DND-41 (cell line): ENCODE results near the gene FAU.

Experiments used
- ATAC-seq: fragments of 200-7000 bp; cut with Tn5 transposase; 3 replicates; pipeline ENCODE4 v1.9.1; 2021; ENCODE audit warnings: low read depth; ENCODE audit not compliant: insufficient read depth
- DNase-seq: peaks from one replicate; pipeline ENCODE4 v3.0.0-alpha.2; 2020
- H2AFZ ChIP-seq: 2 replicates; pipeline ENCODE4 v1.6.0; 2012; ENCODE audit warnings: low read depth, low read length
- H3K27ac ChIP-seq: 2 replicates; pipeline ENCODE4 v1.5.1; 2012; ENCODE audit warnings: low read length, inconsistent platforms
- H3K27me3 ChIP-seq: fragments of 200-600 bp; sonication (generic); 2 replicates; pipeline ENCODE4 v1.6.0; 2012; ENCODE audit warnings: low read length, mild to moderate bottlenecking, inconsistent platforms; ENCODE audit not compliant: insufficient read depth, poor library complexity
- H3K36me3 ChIP-seq: 2 replicates; pipeline ENCODE4 v1.5.1; 2012; ENCODE audit warnings: low read length, inconsistent platforms; ENCODE audit not compliant: insufficient read depth
- H3K4me1 ChIP-seq: 2 replicates; pipeline ENCODE4 v1.5.1; 2012; ENCODE audit warnings: mild to moderate bottlenecking, low read length; ENCODE audit not compliant: insufficient read depth
- H3K4me2 ChIP-seq: 2 replicates; pipeline ENCODE4 v1.6.0; 2012; ENCODE audit warnings: mild to moderate bottlenecking, moderate library complexity, low read length, inconsistent platforms; ENCODE audit not compliant: insufficient read depth
- H3K4me3 ChIP-seq, 2 experiments: fragments of 200-600 bp in 1 of 2; shearing (Covaris generic) in 1 of 2; 2 replicates each; pipeline ENCODE4 v1.5.1; 2012 to 2016; ENCODE audit warnings: inconsistent platforms in 2 of 2, low read length in 2 of 2, mild to moderate bottlenecking in 2 of 2, low read depth in 1 of 2, moderate library complexity in 1 of 2
- H3K79me2 ChIP-seq: 2 replicates; pipeline ENCODE4 v1.6.0; 2012; ENCODE audit warnings: low read length, inconsistent platforms; ENCODE audit not compliant: insufficient read depth
- H3K9ac ChIP-seq: 2 replicates; pipeline ENCODE4 v1.6.0; 2012; ENCODE audit warnings: low read depth, mild to moderate bottlenecking, inconsistent platforms, low read length, moderate library complexity
- H3K9me3 ChIP-seq: 2 replicates; pipeline ENCODE4 v1.5.1; 2012; ENCODE audit warnings: low read length, moderate library complexity, mild to moderate bottlenecking, inconsistent platforms; ENCODE audit not compliant: insufficient read depth, severe bottlenecking
- H4K20me1 ChIP-seq: 2 replicates; pipeline ENCODE4 v1.6.0; 2012; ENCODE audit warnings: low read length; ENCODE audit not compliant: insufficient read depth
- CTCF ChIP-seq: IDR thresholded peaks from 2 replicates; pipeline ENCODE4 v1.5.1; 2012; ENCODE audit warnings: borderline replicate concordance, low read length, moderate library complexity, mild to moderate bottlenecking; ENCODE audit not compliant: poor library complexity, severe bottlenecking; ENCODE audit errors: extremely low read depth
- EZH2 ChIP-seq: IDR thresholded peaks from 3 replicates; pipeline ENCODE4 v1.6.1; 2012; ENCODE audit warnings: borderline replicate concordance, low read depth, mild to moderate bottlenecking, moderate library complexity, low read length, inconsistent platforms; ENCODE audit not compliant: severe bottlenecking

Gene FAU

GRCh38 chr11:65127473-65128181 is 5.7 kb upstream of the FAU start:
- H3K4me3 ChIP-seq, result no peak overlapping the region
- peak; percentile 9; the same call in 1 of the 3 replicates for ATAC-seq
- H3K9ac ChIP-seq, result no peak overlapping the region
- peaks cover 21% of the 10 kb centered on the region for H3K4me1 ChIP-seq
- H2AFZ ChIP-seq, result no peak overlapping the region
- DNase-seq, result no peak
- H3K9me3 ChIP-seq, result no peaks in the 10 kb centered on the region
- TF ChIP-seq CTCF, result no peak
- no peak for TF ChIP-seq EZH2
- H3K27me3 ChIP-seq, result no peaks in the 10 kb centered on the region
- H3K36me3 ChIP-seq, result peaks cover 86% of the 10 kb centered on the region
- H4K20me1 ChIP-seq, result 0 out of 2 replicates have a peak, but pooled peaks cover 6% of the 10 kb centered on the region
- H3K27ac ChIP-seq, result no peak overlapping the region
- H3K4me2 ChIP-seq, result no peak overlapping the region
- peaks cover 26% of the 10 kb centered on the region for H3K79me2 ChIP-seq

DNA sequence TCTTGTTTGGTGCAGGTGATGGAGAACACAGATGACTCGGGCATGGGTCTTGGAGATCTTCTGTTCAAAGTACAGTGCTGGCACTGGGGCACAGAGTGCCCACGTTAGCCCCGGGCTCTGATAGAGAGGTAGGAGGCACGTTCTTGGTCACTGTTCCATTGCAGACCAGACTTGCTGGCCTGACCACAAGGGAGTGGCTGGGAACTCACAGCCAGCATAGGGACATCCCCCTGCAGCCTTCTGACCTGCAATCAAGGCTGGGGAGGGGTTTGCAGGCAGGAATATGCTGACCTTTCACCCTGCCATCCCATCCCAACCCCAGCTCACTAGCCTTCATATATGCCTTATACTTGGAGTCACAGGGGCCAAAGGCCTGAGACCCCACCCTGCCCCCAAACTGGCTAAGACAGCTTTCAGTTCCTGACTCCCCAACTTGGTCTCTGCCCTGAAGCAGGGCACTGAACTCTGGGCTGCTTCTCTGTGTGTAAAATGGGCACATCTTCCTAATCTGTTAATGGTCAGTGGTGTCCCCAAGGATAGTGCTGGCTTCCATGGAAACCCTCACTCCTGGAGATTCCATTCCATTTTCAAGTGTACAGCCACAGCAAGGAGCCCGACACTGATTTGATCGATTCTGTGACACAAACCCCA is 4.8 kb upstream of the FAU start:
- H3K4me3 ChIP-seq, result no peak overlapping the region
- H3K79me2 ChIP-seq, result peaks cover 27% of the 10 kb centered on the region
- H3K9me3 ChIP-seq, result no peaks in the 10 kb centered on the region
- no peak overlapping the region for H2AFZ ChIP-seq
- H3K27me3 ChIP-seq, result no peaks in the 10 kb centered on the region
- TF ChIP-seq CTCF (no peak), EZH2 (no peak)
- ATAC-seq (no peak), DNase-seq (no peak)
- no peak overlapping the region for H3K9ac ChIP-seq
- peaks cover 77% of the 10 kb centered on the region for H3K36me3 ChIP-seq
- 0 out of 2 replicates have a peak, but pooled peaks cover 5% of the 10 kb centered on the region for H4K20me1 ChIP-seq
- no peak overlapping the region for H3K27ac ChIP-seq
- H3K4me1 ChIP-seq, result peaks cover 15% of the 10 kb centered on the region
- H3K4me2 ChIP-seq, result no peak overlapping the region

- Histone ChIP-seq H2AFZ (no peak overlapping the region), H3K4me1 (peaks cover 26% of the 10 kb centered on the region), H3K79me2 (peaks cover 40% of the 10 kb centered on the region), H3K9me3 (no peaks in the 10 kb centered on the region), H3K36me3 (peaks cover 78% of the 10 kb centered on the region), H3K27ac (no peak overlapping the region), H3K4me3 (no peak overlapping the region), H3K27me3 (no peaks in the 10 kb centered on the region), H4K20me1 (peaks cover 15% of the 10 kb centered on the region; the same call in 1 of the 2 replicates), H3K4me2 (no peak overlapping the region), H3K9ac (no peak overlapping the region)
- no peak for TF ChIP-seq EZH2
- TF ChIP-seq CTCF, result no peak
- no peak for DNase-seq
- ATAC-seq, result no peak
Measured at GRCh38 chr11:65125197-65126056, 3.5 kb upstream of the FAU start.
